HuH-7 (cell line): Measurements from ENCODE around the gene CLDN11.

Experiments
- DNase-seq: peaks from one replicate; pipeline ENCODE4 v3.0.0; 2011; ENCODE audit warnings: low spot score

The CLDN11 gene

DNA sequence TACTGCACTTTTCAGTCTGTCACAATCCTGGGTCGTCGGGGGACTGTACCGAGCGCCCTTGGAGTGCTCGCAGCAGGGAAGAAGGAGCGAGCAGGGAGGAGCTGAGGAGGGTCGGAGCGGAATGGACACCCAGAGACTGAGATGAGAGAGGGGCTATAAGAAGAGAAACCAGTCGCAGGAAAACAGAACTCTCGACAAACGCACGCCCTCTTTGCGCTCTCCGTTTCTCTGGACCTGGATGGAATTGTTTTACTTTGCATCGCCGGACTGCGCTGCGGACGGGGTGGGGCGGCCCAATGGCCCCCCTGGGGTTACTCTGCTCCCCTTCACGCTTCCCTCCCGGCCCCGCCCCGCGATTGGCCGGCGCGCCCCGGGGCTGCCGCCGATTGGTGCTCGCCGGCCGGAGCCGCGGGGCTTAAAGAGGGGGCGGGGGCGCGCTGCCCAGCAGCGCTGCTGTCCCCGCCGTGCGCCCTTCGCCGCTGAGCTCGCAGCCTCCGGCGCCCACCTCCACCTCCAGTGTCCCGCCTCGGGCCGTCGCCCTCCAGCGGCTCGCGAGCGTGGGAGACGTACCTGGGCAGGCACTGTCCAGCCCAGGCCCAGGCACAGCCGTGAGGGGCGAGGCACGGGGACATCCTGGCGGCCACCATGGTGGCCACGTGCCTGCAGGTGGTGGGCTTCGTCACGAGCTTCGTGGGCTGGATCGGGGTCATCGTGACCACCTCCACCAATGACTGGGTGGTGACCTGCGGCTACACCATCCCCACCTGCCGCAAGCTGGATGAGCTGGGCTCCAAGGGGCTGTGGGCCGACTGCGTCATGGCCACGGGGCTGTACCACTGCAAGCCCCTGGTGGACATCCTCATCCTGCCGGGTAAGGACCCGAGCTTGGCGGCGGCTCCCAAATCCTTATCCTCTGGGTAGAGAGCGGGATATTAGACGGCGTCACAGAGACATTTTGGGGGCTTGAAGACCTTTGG, at the start of gene CLDN11:
Gene CLDN11 (plus strand): TSS at position 447 of the 977 bp plus-strand sequence. CDS start 199 bp downstream, at position 646.
- peak; percentile 60 for DNase-seq

DNA sequence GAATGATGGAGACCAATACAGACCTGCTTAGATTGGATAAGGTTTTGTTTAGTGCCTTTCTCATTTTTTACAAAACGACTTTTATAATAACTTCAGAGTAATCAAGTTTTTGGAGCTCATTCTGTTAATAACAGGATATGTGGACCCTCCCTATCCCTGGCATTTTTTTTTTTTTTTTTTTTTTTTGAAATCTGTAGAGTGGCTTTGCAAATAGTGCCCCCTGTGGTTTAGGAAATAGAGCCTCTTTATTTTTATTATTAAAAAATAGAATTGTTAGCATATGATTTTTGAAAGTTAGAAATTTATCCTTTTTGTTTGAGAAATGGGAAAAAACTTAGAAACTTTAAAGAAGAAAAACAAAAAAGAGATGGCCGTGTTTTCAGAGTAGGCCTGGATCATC, 49.7 kb upstream of the CLDN11 start:
- DNase-seq = no peak

DNA sequence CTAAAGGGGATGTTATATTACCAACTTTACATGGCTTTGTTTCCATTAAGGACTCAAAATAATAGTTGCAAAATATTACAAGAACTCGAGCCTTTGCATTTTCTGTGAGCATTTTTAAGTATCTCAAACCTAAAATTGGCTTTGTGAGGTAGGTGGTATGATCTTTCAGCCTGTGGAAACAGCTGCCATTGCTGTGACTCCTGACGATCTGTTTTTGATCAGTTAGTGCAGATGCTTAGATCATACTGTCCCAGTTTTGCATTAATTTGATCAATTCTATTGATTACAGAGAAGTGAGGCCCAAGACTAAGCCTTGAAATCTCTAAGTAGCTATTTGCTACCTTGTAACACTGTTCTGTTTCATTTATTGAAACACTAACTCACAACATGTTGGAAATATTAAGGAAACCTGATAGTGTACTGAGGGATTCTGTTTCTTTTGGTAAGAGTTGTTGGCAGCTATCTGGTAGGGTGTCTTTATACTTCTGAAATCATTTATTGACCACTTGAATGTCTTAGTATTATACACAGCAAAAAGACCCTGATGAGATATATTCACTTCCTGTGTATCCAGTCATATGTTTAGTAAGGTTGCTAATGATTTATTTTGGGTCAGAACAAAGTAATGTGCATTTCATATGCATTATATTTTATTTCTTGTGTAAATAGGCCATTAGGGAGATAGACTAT, 46.3 kb upstream of the CLDN11 start:
- no peak for DNase-seq

DNA sequence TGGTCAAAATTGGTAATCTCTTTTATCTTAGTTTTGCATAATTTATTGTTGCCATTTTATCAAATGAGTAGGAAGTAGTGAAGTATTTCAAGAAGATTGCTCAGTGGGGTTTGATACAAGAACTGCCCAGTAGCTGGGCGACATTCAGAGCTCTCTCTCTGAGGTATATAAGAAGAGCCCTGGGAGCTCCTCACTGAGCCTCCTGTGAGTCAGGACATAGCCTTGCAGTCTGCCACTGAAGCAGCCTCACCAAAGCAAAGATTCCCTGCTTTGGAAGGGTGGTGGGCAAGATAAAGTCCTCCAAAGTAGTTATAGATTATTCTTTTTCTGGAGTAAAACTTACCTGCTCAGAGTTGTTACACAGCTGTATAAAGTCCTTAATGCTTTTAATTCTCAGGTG, 35.1 kb upstream of the CLDN11 start:
- DNase-seq = no peak

DNA sequence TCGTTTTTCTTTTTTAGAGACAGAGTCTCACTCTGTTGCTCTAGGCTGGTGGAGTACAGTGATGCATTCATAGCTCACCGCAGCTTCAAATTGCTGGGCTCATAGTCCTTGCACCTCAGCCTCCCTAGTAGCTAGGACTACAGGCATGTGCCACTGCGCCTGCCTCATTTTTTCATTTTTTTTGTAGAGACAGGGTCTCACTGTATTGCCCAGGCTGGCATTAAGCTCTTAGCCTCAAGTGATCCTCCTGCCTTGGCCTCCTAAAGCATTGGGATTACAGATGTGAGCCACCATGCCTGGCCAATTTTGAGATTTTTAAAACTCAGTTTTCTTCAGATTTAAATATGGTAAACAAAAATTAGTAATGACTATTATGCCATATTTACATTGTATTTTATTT, 32.2 kb upstream of the CLDN11 start:
- no peak for DNase-seq

DNA sequence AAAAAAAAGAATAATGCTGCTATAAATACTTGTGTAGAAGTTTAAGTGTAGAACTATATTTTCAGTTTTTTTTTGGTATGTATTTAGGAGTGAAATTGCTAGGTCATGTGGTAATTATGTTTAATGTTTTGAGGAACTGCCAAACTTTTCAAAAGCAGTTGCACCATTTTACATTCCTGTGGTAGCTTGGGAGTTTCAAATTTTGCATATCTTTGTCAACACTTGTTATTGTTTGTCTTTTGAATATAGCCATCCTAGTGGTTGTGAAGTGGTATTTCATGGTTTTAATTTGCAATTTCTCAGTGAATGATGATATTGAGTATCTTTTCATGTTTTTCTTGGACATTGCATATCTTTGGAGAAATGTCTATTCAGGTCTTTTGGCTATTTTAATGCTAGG, 30.7 kb upstream of the CLDN11 start:
- no peak for DNase-seq

DNA sequence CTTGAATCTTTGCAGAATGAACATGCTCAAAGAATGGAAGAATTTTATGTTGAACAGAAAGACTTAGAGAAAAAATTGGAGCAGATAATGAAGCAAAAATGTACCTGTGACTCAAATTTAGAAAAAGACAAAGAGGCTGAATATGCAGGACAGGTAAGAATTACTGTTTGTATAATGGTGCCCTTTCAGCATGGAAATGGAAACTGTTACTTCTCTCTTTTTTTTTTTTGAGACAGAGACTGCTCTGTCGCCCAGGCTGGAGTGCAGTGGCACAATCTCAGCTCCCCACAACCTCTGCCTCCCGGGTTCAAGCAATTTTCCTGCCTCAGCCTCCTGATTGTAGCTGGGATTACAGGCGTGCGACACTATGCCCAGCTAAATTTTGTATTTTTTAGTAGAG, 27.6 kb upstream of the CLDN11 start:
- no peak for DNase-seq

DNA sequence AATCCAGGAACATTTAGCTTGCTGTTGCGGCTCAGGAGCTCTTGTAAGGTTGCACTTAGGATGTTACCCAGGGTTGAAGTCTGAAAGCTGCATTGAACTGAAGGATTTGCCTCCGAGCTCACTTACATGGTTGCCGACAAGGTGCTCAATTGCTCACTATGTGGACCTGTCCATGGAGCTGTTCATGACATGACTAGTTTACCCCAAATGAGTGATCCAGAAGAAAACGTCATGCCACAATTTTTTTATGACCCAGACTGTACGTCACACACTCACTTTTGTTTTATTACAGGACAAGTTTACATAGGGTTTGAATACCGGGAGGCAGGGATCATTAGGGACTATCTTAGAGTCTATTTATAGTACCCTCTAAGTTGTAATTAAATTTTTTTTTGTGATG, 21.0 kb upstream of the CLDN11 start:
- DNase-seq = no peak

DNA sequence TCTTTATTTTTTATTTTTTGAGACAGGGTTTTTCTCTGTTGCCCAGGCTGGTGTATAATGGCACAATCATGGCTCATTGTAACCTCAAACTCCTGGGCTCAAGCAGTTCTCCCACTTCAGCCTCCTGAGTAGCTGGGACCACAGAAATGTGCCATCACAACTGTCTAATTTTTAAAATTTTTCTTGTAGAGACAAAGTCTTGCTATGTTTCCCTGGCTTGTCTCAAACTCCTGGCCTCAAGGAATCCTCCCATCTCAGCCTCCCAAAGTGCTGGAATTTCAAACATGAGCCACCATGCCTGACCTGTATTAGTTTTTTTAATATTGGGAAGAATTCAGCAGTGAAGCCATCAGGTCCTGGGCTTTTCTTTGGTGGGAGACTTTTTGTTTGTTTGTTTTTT, 13.6 kb upstream of the CLDN11 start:
- no peak for DNase-seq

DNA sequence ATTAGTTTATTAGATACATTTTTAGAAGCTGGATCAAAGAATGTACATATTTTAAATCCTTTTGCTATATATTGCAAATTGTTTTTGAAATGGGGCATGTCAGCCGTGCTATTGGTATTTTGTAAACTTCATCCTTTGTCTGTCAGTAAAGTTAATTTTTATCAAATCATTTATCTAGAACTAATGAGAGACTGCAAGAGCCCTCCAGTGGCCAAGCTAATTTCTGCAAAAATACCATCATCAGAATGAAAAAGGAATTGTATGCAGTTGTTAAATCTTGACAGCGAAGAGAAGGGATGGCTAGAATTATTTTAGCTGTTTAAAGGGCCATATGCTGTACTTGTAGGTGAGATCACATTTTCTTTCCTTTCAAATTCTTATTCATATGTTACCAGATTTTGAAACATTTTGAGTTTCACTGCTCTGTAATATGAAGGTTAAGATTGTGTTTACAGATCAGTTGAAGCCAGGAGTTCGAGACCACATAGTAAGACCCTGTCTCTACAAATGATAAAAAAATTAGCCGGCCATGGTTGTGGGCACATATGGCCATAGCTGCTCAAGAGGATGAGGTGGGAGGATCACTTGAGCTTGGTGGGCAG, 8.1 kb upstream of the CLDN11 start:
- DNase-seq = no peak

DNA sequence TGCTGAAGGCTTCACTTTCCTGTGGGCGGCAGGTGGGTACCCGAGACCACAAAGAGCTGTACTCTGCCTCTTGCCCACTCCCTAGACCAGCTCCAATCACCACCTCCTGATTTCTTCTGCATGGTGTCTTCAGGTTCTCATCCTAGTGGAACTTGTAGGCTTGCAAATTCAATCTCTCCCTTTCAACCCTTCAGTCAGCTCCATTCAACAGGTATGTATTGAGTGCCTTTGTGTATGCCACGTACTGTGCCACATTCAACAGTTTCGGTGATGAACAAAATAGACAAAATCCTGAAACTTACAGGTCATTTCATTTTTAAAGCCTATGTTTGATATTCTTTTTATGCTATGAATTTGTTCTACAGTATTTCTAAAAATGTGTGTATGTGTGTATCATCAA, 5.4 kb upstream of the CLDN11 start:
- no peak for DNase-seq

DNA sequence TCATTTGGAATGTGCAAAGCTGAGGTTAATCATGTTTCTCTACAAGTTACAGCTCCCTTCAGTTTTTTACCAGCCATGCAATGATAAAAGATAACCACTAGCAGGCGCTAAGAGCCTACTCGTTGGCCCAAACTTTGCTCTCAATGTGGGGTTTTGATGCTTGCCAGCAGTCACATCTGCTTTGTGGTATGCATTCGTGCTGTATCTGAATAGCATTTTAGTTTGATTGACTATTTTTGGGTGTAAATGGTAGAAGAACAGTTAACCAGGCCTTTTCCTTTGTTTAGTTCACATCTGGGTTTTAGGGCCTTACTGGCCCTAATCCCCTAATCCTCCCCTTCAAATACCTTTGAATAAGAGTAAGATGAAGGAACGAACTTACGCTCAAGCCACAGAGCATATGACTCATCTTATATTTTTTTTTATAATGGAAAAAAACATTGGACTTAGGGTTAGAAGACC, 4.4 kb upstream of the CLDN11 start:
- peak; percentile 76 for DNase-seq

DNA sequence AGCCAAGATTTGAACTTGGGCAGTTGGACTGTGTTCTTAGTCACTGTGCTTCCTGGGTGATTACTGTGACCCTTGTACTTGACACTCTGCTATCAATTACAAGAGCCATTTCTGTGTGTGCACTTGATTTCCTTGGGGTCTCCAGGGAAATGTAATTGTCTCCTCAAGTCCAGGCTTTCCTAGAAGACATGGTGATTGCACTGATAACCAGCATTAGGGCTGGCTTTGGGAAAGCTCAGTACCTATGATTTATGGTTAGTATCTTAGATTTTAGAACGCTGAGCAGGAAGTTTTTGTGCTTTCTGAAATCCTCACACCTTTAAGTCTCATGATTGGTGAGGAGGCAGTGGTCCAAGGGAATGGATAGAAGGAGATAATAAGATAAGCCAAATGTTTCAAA, 1.6 kb upstream of the CLDN11 start:
- DNase-seq = no peak

DNA sequence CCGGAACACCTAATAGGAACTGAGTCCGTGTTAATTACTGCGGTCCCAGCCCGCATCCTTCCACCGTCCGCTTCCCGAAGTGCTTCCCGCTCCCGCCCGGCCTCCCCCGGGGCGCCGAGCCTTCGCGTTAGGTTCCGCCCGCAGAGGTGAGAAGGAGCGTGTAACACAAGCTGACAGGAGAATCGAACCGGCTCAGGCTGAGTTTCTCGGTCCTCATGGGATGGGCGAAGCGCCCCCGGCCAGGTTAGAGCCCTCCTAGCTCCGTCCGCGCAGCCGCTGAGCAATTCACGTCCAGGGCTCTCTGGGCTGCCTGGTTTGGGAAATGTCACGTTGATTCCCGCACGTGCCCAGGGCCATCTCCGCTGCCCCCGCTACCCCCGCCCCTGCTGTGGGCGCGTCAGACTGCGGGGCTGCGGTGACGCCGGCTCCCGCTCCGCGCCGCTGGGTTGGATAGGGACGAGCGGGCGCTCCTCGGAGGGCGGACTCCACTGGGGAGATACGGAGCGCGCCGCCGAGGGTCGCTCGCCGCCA, 954 bp downstream of the CLDN11 start:
- no peak for DNase-seq

DNA sequence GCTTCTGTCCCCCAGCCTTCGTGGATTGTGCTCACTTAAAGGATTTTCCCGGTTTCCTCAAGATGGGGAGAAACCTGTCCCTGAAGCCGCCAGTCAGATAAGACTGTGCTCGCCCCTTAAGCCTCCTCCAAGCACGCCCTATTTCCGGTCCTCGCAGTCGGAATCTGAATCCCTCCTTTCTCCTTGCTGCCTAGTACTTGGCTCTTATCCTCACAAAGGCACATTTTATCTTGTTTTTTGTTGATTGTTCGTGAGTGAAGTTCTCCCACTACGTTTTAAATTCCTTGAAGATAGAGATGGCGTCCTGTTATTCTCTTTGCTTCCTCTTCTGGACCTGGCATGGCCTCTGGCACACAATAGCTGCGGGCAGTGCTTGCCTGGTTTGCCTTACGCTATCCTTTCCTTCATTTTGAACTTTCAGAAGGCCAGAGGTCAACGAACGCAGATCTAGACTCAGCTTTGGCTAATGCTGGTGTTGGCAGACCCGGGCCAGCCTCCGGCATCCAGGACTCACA, 1.7 kb downstream of the CLDN11 start:
- no peak for DNase-seq

DNA sequence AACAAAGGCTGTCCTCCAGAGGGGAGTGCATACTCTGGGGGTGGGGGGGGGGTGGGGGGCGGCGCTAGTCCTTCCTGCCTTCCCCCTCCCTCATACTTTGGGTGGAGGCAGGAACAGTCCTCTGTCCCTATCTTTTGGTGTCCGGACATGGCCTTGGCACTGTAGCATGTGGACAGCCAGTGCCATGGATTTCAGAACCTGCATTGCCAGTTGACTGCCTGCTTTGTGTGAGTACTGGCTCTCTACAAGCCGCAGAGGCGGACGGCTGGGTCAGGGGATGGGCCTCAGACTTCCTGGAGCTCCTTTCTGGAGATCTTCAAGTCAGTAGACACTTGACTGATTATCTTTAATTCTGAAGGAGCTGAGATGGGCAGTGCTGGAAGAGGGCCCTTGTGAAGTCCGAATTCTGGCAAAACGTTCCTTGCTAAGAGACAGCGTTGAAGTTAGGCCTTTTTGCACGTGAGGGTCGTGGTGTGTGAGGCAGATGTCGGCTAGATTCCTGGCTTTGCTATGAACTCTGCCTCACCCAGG, 2.5 kb downstream of the CLDN11 start:
- no peak for DNase-seq

DNA sequence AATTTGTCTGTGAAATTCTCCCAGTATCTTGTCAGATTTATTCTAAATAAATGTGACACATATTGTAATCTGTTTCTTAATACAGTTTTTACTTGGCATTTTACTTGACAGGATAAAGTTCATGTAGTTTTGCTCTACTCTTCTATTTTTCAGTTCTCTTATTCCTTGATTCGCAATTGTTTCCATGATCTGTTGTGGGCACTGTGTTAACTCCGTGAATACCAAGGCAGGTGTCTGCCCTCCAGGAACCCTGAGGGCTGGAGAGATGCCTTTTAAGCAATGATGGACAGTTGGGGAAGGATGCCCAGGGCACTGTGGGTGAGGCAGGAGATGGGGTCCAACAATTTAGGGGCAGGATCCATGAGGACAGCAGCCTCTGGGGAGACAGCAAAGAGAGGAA, 3.1 kb downstream of the CLDN11 start:
- DNase-seq = no peak

DNA sequence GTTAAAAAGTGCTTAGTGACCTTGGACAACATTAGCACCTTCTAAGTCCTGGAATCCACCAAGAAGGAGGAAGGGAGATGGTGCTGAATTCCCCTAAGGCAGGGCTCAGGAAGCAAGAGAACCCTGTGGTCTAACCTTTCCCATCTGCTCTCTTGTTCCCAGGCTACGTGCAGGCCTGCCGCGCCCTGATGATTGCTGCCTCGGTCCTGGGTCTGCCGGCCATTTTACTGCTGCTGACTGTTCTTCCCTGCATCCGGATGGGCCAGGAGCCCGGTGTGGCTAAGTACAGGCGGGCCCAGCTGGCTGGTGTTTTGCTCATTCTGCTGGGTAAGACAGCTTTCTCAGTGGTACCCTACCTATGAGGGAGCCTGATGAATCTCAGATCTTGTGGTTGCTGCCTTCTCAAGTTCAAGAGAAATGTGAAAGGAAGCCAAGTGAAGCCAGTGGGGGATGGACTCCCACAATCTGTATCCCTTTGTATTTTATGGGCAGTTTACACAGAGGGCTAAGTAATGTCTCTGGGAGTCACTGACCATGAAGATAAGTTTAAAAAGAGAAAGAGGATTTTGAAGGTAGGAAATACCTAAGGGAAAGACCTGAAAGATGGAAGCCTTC, 4.4 kb downstream of the CLDN11 start:
- no peak for DNase-seq

DNA sequence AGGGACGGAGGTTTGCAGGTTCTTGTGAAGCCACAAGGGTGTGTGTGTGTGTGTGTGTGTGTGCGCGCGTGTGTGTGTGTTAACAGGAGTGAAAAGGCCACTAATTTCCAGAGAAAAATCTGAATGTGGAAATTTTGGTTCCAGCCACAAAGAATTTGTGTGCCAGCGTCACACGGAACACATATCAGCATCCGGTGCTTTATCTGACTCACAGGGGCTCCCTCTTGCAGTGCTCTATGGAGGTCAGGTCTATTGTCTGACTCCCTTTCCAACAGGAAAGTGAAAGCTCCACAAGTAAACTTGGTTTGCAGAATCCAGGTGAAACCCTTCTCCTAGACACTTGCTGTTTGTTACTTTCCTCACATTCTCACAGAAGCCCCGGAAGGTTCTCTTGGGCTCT, 6.2 kb downstream of the CLDN11 start:
- DNase-seq = no peak

DNA sequence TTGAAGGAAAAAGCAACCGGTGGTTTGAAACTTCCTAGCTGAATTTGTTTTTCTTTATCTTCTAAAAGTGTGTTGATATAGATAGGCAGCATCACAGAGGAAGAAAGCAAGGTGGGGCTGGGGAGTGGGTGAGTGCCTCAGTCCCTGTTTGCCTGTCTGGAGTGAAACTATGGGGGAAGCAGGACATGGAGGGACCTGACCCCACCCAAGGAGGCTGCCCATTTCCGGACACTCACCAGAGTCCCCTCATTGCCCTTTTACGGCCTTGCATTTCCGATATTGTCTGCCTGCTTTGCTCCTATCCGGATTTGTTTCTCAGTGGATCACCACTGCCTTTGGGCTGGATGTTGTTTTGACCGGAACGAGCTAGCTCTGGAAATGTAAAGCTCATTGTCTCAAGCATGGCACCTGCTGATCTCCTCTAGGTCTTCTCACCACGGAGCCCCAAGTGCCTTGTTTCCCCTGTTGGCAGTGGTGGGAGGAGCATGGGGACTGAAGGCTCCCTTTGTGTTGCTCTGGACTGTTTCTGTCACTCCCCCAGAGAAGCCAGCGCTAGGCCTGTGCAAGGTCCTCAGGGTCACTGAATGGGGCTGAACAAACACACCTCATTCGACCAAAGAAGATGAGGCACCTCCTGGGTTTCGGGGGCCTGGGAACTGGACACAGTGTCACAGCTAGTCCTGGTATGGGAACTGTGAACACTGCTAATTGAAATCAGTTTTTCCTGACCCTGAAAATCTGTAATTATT, 7.0 kb downstream of the CLDN11 start:
- DNase-seq = peak; percentile 85

DNA sequence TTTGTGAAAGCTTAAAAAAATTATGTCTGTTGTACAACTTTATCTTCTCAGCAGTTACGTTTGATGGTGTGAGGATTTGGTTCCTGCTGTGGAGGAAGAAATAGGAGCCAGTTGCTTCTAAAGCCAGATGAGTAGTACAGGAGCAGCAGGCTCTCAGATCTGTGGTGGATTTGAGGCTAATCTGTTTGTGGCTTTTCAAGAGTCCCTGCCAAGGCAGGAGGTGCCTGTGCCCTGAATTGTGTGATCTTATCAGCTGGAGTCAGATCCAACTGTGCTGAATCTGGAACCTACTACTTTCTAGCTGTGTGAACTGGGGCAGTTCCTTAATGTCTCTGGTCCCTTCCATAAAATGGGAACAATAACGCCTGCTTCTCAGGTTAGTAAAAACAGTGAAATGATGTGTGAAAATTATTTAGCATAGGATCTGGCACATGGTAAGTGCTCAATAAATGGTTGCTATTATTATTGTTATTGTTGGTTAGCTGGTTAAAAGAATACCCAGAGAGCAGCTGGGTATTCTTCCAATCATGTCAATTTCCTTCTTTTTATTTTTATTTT, 7.7 kb downstream of the CLDN11 start:
- no peak for DNase-seq
